Mesodermal cell (in vitro differentiated cells): Measurements from ENCODE around the gene RPL12.
A peak's percentile ranks its signal among the peaks of the same experiment; 100 is the strongest.

Experiments used
- H3K27ac ChIP-seq: 2 replicates; pipeline ENCODE4 v1.7.0; 2013; ENCODE audit warnings: mild to moderate bottlenecking, low read depth, low read length, moderate library complexity; ENCODE audit not compliant: severe bottlenecking
- H3K36me3 ChIP-seq: 2 replicates; pipeline ENCODE4 v1.7.1; 2013; ENCODE audit warnings: mild to moderate bottlenecking, low read length, moderate library complexity; ENCODE audit not compliant: control insufficient read depth, insufficient read depth
- H3K4me1 ChIP-seq: one replicate; pipeline ENCODE4 v1.7.1; 2013; ENCODE audit warnings: mild to moderate bottlenecking, low read length; ENCODE audit not compliant: insufficient read depth, control insufficient read depth, poor library complexity, severe bottlenecking
- H3K4me3 ChIP-seq: 2 replicates; pipeline ENCODE4 v1.7.0; 2013; ENCODE audit warnings: low read length, control low read depth, mild to moderate bottlenecking; ENCODE audit not compliant: insufficient read depth, poor library complexity, severe bottlenecking; ENCODE audit errors: extremely low read depth
- H3K9me3 ChIP-seq: 2 replicates; pipeline ENCODE4 v1.7.1; 2013; ENCODE audit warnings: mild to moderate bottlenecking, low read length, moderate library complexity; ENCODE audit not compliant: control insufficient read depth
- WGBS, 2 experiments: methylation state at CpG; one replicate each; pipeline ENCODE4 v1.1.5; 2013; ENCODE audit warnings: missing lambda C conversion rate in 2 of 2; ENCODE audit not compliant: insufficient coverage in 2 of 2; 5-methylcytosine and 5-hydroxymethylcytosine counted together

Gene RPL12

DNA sequence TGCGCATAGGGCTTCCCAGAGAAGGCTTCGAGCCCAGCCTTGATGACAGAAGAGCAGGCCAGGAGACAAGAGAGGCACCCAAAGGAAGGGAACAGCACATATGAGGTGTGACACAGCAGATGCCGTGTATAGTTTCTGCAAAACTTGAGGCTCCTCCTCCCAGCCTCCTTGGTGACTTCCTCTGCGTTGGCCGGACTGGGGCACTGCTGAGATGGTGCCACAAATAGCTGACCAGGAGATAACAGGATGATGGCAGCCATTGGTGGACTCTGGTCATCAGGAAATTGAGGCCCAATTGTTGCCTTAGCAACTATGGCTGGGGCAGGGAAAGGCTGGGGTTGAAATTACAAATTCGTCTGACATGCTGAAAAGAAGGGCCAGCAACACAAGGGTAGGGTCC, 31.9 kb downstream of the RPL12 start:
- H3K9me3 ChIP-seq: no peaks in the 10 kb centered on the region
- no peak overlapping the region for H3K4me3 ChIP-seq
- H3K27ac ChIP-seq: no peak overlapping the region
- peaks cover 12% of the 10 kb centered on the region for H3K4me1 ChIP-seq
- 84 to 91% methylated on average over 6 of the region's 6 CpGs for WGBS, 2 experiments
- no peaks in the 10 kb centered on the region for H3K36me3 ChIP-seq

DNA sequence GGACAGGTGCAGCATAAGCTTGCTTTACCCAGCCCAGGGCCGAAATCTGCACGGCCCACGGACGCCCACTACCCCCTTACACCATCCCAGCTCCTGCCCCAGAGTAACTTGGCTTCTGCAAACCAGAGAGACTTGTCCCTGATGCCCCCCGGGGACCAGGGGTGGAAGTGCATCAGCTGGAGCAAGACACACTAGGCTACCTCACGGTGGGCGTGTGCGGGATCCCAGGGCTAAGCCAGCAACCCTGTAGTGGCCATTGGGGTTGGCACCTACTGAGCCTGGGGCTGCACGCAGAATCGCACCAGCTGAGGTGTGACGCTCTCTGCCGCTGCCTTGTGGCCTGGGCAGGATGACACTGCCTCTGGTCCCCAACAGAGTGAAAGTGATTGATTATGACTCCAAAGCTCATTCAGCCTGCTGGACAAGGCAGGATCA, 33.2 kb downstream of the RPL12 start:
- WGBS, 2 experiments: 59 to 63% methylated on average over 10 to 11 of the region's 12 CpGs

GRCh38 chr9:127417131-127418036, 33.8 kb downstream of the RPL12 start:
- Histone ChIP-seq H3K27ac (no peak overlapping the region), H3K4me1 (peaks cover 9% of the 10 kb centered on the region), H3K4me3 (no peak overlapping the region), H3K36me3 (no peaks in the 10 kb centered on the region), H3K9me3 (no peaks in the 10 kb centered on the region)
- WGBS, 2 experiments: 85 to 86% methylated on average over 7 to 10 of the region's 15 CpGs

More for the DNA sequence above, 33.2 kb downstream of the RPL12 start:
- peaks cover 12% of the 10 kb centered on the region for H3K4me1 ChIP-seq
- no peaks in the 10 kb centered on the region for H3K36me3 ChIP-seq
- H3K4me3 ChIP-seq: no peak overlapping the region
- no peak overlapping the region for H3K27ac ChIP-seq
- H3K9me3 ChIP-seq: no peaks in the 10 kb centered on the region

GRCh38 chr9:127415657-127416056, 35.5 kb downstream of the RPL12 start:
- H3K4me3 ChIP-seq: no peak overlapping the region
- no peaks in the 10 kb centered on the region for H3K36me3 ChIP-seq
- no peaks in the 10 kb centered on the region for H3K9me3 ChIP-seq
- WGBS, 2 experiments: 78 to 100% methylated on average over 1 of the region's 1 CpG
- no peak overlapping the region for H3K27ac ChIP-seq
- peaks cover 9% of the 10 kb centered on the region for H3K4me1 ChIP-seq

DNA sequence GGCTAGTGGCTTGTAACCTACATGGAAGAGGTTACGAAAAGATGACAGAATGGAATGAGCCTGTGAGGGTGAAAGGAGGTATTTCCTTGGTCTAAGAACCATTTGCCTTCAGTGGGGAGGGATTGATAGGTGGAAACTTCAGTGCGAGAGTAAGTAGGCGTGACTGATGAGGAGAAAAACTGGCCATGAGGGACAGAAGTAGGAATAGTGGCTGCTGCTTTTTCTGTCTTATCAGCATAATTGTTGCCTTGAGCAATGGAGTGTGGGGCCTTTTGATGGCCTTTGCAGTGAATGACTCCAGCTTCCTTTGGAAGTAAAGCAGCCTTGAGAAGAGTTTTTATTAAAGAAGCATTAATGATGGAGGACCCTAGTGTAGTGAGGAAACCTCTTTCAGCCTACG, 36.1 kb downstream of the RPL12 start:
- 89 to 94% methylated on average over 4 of the region's 4 CpGs for WGBS, 2 experiments
- Histone ChIP-seq H3K4me3 (no peak overlapping the region), H3K27ac (no peak overlapping the region), H3K9me3 (no peaks in the 10 kb centered on the region), H3K36me3 (no peaks in the 10 kb centered on the region), H3K4me1 (peaks cover 9% of the 10 kb centered on the region)

DNA sequence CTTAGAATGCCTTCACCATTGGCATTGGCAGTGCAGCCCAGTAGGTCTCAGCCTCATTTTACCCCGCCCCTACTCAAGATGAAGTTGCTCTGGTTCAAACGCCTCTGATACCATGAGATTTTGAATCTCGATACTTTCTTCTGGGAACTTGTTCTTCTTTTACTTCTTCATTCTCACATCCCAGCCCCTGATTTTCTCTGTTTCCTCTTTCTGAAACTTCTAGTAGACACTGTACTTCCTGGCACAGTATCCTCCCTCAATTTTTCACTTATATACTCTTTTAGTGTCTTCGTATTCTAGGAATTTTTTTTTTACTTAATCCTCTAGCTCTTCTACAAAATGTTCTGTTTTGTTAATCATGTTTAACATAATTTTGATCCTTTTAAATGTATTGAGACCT, 40.1 kb downstream of the RPL12 start:
- Histone ChIP-seq H3K4me3 (no peak overlapping the region), H3K36me3 (peaks cover 6% of the 10 kb centered on the region), H3K9me3 (no peaks in the 10 kb centered on the region), H3K27ac (no peak overlapping the region), H3K4me1 (peaks cover 13% of the 10 kb centered on the region)
- WGBS, 2 experiments: 90 to 93% methylated on average over 3 of the region's 4 CpGs

DNA sequence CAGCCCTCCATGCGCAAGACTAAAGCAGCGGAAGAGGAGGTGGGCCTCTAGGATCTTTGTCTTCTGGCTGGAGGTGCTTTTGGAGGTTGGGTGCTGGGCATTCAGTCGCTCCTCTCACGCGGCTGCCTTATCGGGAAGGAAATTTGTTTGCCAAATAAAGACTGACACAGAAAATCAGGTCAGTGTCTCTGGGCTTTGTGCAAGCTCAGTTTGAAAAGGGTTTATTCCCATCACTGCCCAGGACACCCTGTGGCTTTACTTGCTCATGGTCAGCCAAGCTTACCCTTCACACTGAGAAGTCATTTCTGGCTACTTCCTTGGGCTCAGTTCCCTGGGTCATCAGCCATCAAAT, 43.7 kb downstream of the RPL12 start:
- Histone ChIP-seq H3K27ac (no peak overlapping the region), H3K4me1 (peaks cover 4% of the 10 kb centered on the region), H3K9me3 (no peaks in the 10 kb centered on the region), H3K36me3 (peaks cover 27% of the 10 kb centered on the region), H3K4me3 (no peak overlapping the region)
- 86 to 98% methylated on average over 6 of the region's 6 CpGs for WGBS, 2 experiments

- Histone ChIP-seq H3K9me3 (no peaks in the 10 kb centered on the region), H3K36me3 (peaks cover 30% of the 10 kb centered on the region), H3K4me3 (no peak overlapping the region), H3K4me1 (peaks cover 4% of the 10 kb centered on the region), H3K27ac (peak overlapping the region; percentile 16)
- 82 to 88% methylated on average over 12 to 13 of the region's 13 CpGs for WGBS, 2 experiments
Measured at GRCh38 chr9:127406799-127407491, 44.3 kb downstream of the RPL12 start.

GRCh38 chr9:127405344-127406125, 45.7 kb downstream of the RPL12 start:
- no peaks in the 10 kb centered on the region for H3K9me3 ChIP-seq
- 96% methylated on average over 20 of the region's 20 CpGs for WGBS, 2 experiments
- no peak overlapping the region for H3K4me3 ChIP-seq
- H3K4me1 ChIP-seq: peaks cover 4% of the 10 kb centered on the region
- H3K27ac ChIP-seq: no peak overlapping the region
- H3K36me3 ChIP-seq: peaks cover 39% of the 10 kb centered on the region

- no peaks in the 10 kb centered on the region for H3K9me3 ChIP-seq
- H3K4me1 ChIP-seq: peaks cover 4% of the 10 kb centered on the region
- H3K4me3 ChIP-seq: no peak overlapping the region
- WGBS, 2 experiments: 95 to 96% methylated on average over 21 to 23 of the region's 23 CpGs
- peaks cover 45% of the 10 kb centered on the region for H3K36me3 ChIP-seq
- H3K27ac ChIP-seq: no peak overlapping the region
Measured at GRCh38 chr9:127404631-127405030, 46.6 kb downstream of the RPL12 start.
